ENCODE results near the gene NAA25. TPM values are rescaled to one million over a fixed set of nuclear protein-coding genes. Genes with fewer than 3 reads are reported as not detected.

NAA25 gene
- 21.9 and 29.1 TPM in 2 replicates for total RNA-seq

GRCh38 chr12:112108202-112109079 is at the start of gene NAA25:
TSS of gene NAA25 (minus strand) at chr12:112108783. CDS start at chr12:112108773, 10 bp downstream.

GRCh38 chr12:112125250-112125999 is 16.8 kb upstream of the NAA25 start, which contains the start of gene TRAFD1:
TSS of gene TRAFD1 (plus strand) at chr12:112125560. CDS start at chr12:112130523, 4,963 bp downstream.

DNA sequence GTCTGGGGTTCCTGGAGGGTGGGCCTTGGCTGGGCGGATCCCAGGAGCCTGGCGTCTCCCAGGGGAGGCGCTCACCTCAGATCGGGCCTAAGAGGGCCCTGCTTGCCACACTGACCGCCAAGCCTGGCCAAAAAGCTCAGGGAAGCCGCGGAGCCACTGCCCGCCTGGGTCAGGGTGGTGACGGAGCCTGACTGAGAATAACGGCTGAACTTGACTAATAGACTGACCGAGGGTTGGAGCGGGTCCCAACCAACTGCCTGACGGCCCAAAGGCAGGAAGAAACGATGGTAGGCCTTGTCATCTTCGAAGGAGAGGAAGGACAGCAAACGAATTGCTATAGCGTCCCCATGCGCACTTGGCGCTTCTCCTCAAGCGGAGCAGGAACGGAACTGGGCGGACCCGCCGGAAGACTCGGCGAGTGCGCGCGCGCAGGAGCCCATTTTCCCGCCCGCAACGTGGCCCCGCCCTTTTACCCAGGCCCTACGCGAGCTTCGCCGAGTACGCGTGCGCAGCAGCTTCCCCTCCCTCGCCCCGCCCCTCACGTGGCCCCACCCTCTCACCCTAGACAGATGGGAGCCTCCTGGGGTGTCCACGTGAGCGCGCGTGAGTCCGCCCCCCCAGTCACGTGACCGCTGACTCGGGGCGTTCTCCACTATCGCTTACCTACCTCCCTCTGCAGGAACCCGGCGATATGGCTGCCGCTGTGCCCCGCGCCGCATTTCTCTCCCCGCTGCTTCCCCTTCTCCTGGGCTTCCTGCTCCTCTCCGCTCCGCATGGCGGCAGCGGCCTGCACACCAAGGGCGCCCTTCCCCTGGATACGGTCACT is 95.6 kb downstream of the NAA25 start, which contains the start of the genes ERP29 and TMEM116:
Gene ERP29, plus strand, starts transcription at position 652 of the 826 bp plus-strand sequence. Its CDS starts 40 bp downstream, at position 692.
Gene TMEM116, minus strand, starts transcription at position 391 of the 826 bp plus-strand sequence. CDS start 7,895 bp downstream, outside the sequence.

Small RNA genes lying within 50 kb of the gene (small RNA-seq; reads per million reads assigned to genes)
- gene AC004024.1 (0.16 reads per million), gene MIR3657 (not detected), gene RF00019 (not detected)

Other genes with a start within 250 kb of the NAA25 start
- 3.1 and 3.9 TPM in 2 replicates for gene TMEM116, start 95.6 kb downstream of the NAA25 start, total RNA-seq
- gene ERP29, start 95.4 kb downstream of the NAA25 start, total RNA-seq: 40.8 and 47.7 TPM in 2 replicates
- 24.5 and 29.8 TPM in 2 replicates for gene TRAFD1, start 16.8 kb upstream of the NAA25 start, total RNA-seq

Measured in vein endothelial cell (primary cell).